ENCODE data around the gene METTL5. TPM values are rescaled to one million over a fixed set of nuclear protein-coding genes. Genes with fewer than 3 reads are reported as not detected.

METTL5 gene
- total RNA-seq, 1 experiment from 2014 or later = 94.7 TPM

DNA sequence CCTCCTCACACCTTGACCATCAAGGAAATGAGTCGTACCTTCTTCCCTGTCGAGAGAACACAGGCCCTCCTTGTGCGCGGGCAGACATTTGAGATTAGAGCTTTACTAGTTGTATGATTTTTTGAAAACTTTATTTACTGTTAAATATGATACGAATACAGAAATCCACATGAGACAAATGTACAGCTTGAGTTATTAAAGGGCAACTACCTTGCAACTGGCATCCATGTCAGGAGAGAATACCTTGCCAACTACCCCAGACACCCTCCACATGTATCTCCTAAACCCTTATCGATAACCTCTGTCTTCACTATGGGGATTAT, 62.8 kb downstream of the METTL5 start:
- Histone ChIP-seq H3K27me3 (ENCODE audit: insufficient read depth, low read length) (no peaks in the 10 kb centered on the region), H3K9me3 (ENCODE audit: control insufficient read depth, low read depth, low read length) (no peaks in the 10 kb centered on the region), H3K4me1 (ENCODE audit: insufficient read depth, low read length) (no peaks in the 10 kb centered on the region), H3K23ac (ENCODE audit: insufficient read length, low read depth, low read length) (no peak overlapping the region), H2BK15ac (ENCODE audit: low read depth, low read length) (no peak overlapping the region), H3K27ac (ENCODE audit: insufficient read length, low read depth, low read length) (no peak overlapping the region), H2BK12ac (ENCODE audit: insufficient read length, low read depth, low read length) (no peak overlapping the region), H3K79me2 (ENCODE audit: insufficient read depth, low read length) (no peaks in the 10 kb centered on the region), H3K79me1 (ENCODE audit: insufficient read depth, low read depth, low read length, poor library complexity, severe bottlenecking) (no peaks in the 10 kb centered on the region), H2AFZ (ENCODE audit: low read length) (no peak overlapping the region), H3K14ac (ENCODE audit: insufficient read depth, low read length) (no peak overlapping the region), H2BK20ac (ENCODE audit: low read depth, low read length, poor library complexity, severe bottlenecking) (no peak overlapping the region), H4K20me1 (ENCODE audit: control insufficient read depth, insufficient read depth, insufficient read length) (no peaks in the 10 kb centered on the region), H3K18ac (ENCODE audit: insufficient read length, low read depth, low read length) (no peak overlapping the region), H3K4me2 (ENCODE audit: insufficient read depth, insufficient read length, low read length) (no peak overlapping the region), H4K5ac (ENCODE audit: insufficient read length, low read depth, low read length) (no peak overlapping the region), H3K56ac (ENCODE audit: insufficient read length, low read depth, low read length) (no peak overlapping the region), H2BK120ac (ENCODE audit: low read depth, low read length, poor library complexity, severe bottlenecking) (no peak overlapping the region), H3K9ac (ENCODE audit: extremely low read depth, insufficient read length, low read length) (no peak overlapping the region), H2BK5ac (ENCODE audit: insufficient read length, low read length) (no peak overlapping the region), H2AK5ac (ENCODE audit: insufficient read length, low read length) (no peak overlapping the region), H3K23me2 (ENCODE audit: insufficient read length, low read depth, low read length, poor library complexity, severe bottlenecking) (no peaks in the 10 kb centered on the region), H4K8ac (replicated peaks; ENCODE audit: insufficient read length, low read depth, low read length) (no peak overlapping the region), H4K91ac (ENCODE audit: insufficient read length, low read depth, low read length) (no peak overlapping the region), H3T11ph (ENCODE audit: low read length) (no peak overlapping the region), H3K4ac (ENCODE audit: low read depth, low read length) (no peak overlapping the region)
- TF ChIP-seq, protein P1, sequence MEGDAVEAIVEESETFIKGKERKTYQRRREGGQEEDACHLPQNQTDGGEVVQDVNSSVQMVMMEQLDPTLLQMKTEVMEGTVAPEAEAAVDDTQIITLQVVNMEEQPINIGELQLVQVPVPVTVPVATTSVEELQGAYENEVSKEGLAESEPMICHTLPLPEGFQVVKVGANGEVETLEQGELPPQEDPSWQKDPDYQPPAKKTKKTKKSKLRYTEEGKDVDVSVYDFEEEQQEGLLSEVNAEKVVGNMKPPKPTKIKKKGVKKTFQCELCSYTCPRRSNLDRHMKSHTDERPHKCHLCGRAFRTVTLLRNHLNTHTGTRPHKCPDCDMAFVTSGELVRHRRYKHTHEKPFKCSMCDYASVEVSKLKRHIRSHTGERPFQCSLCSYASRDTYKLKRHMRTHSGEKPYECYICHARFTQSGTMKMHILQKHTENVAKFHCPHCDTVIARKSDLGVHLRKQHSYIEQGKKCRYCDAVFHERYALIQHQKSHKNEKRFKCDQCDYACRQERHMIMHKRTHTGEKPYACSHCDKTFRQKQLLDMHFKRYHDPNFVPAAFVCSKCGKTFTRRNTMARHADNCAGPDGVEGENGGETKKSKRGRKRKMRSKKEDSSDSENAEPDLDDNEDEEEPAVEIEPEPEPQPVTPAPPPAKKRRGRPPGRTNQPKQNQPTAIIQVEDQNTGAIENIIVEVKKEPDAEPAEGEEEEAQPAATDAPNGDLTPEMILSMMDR (conservative IDR thresholded peaks at IDR 0.05) = no peak
- WGBS (ENCODE audit: extremely low coverage, insufficient read length, low lambda C conversion rate) = no CpG with 5 or more reads among the region's 6 CpGs
- H3K4me1 Mint-ChIP-seq = peaks cover 0 to 9% of the 10 kb centered on the region in 2 experiments; a peak in 2 of 4 replicates
- H3K27me3 Mint-ChIP-seq (ENCODE audit: low read depth) = no peaks in the 10 kb centered on the region
- H3K36me3 Mint-ChIP-seq (ENCODE audit: insufficient read depth in 1 of 3, low read depth in 3 of 3) = peaks cover 12 to 18% (median 16%) of the 10 kb centered on the region in 3 experiments; a peak in 6 of 7 replicates
- peaks cover 0 to 6% of the 10 kb centered on the region in 2 experiments; a peak in 3 of 5 replicates for H3K9me3 Mint-ChIP-seq
- no peak overlapping the region; a peak in 1 of 7 replicates for H3K27ac Mint-ChIP-seq
- no peak overlapping the region for H3K4me3 Mint-ChIP-seq
- no peak for DNase-seq

Other genes with a start within 250 kb of the METTL5 start
- gene PPIG, start 240.6 kb downstream of the METTL5 start, total RNA-seq (2021) = 66.2 and 68.9 TPM in 2 replicates
- 0.33 and 0.94 TPM in 2 replicates for gene CFAP210, start 130.5 kb downstream of the METTL5 start, total RNA-seq (2021)
- gene PHOSPHO2, start 130.4 kb downstream of the METTL5 start, total RNA-seq (2021) = 7.2 and 7.6 TPM in 2 replicates
- gene KLHL23, start 91.1 kb downstream of the METTL5 start, total RNA-seq (2021) = 50.2 and 54.6 TPM in 2 replicates
- gene SSB, start 26.0 kb downstream of the METTL5 start, total RNA-seq (2021) = 248 and 257 TPM in 2 replicates
- gene UBR3, start 2.5 kb upstream of the METTL5 start, total RNA-seq (2021) = 21.9 and 23.8 TPM in 2 replicates

Measured in H9 (cell line).